SU-DHL-6 (cell line): ENCODE measurements around the gene DNAJC12.

Experiments
- H2AFZ ChIP-seq: fragments of 200-600 bp; sonication (generic); 2 replicates; pipeline ENCODE4 v1.6.1; 2014; ENCODE audit warnings: low read depth, mild to moderate bottlenecking, moderate library complexity, mixed read lengths, antibody characterized with exemption, low read length; ENCODE audit not compliant: severe bottlenecking
- H3F3A ChIP-seq: fragments of 200-600 bp; shearing (Covaris generic); 2 replicates; pipeline ENCODE4 v1.6.0; 2016; ENCODE audit warnings: antibody characterized with exemption, mild to moderate bottlenecking; ENCODE audit not compliant: insufficient read depth
- H3K27ac ChIP-seq: fragments of 200-600 bp; sonication (generic); 2 replicates; pipeline ENCODE4 v1.5.1; 2016; ENCODE audit warnings: low read depth, mild to moderate bottlenecking, low read length, moderate library complexity, mixed read lengths
- H3K27me3 ChIP-seq: fragments of 200-600 bp; sonication (generic), shearing (Covaris generic); 2 replicates; pipeline ENCODE4 v1.6.0; 2014; ENCODE audit warnings: mild to moderate bottlenecking, low read length
- H3K36me3 ChIP-seq: fragments of 200-600 bp; sonication (generic); 2 replicates; pipeline ENCODE4 v1.6.1; 2014; ENCODE audit warnings: mild to moderate bottlenecking, low read length, mixed read lengths
- H3K4me2 ChIP-seq: fragments of 300-600, 200-600 bp; shearing (Covaris generic), sonication (generic); 2 replicates; pipeline ENCODE4 v1.6.0; 2014; ENCODE audit warnings: low read length, low read depth, mild to moderate bottlenecking; ENCODE audit not compliant: poor library complexity, severe bottlenecking
- H3K4me3 ChIP-seq: fragments of 200-600 bp; sonication (generic); 2 replicates; pipeline ENCODE4 v1.5.1; 2014; ENCODE audit warnings: antibody characterized with exemption, low read length, mild to moderate bottlenecking, mixed read lengths; ENCODE audit not compliant: insufficient read depth, poor library complexity, severe bottlenecking
- H3K79me2 ChIP-seq: fragments of 200-600 bp; sonication (generic); 2 replicates; pipeline ENCODE4 v1.6.1; 2014; ENCODE audit warnings: mild to moderate bottlenecking, low read length, moderate library complexity; ENCODE audit not compliant: insufficient read depth
- H3K9ac ChIP-seq: fragments of 200-600 bp; sonication (generic); 2 replicates; pipeline ENCODE4 v1.7.0; 2014; ENCODE audit warnings: mild to moderate bottlenecking, low read length
- H3K9me2 ChIP-seq: fragments of 200-600 bp; sonication (generic); replicated peaks from 2 replicates; pipeline ENCODE4 v1.6.1; 2014; ENCODE audit warnings: low read length; ENCODE audit not compliant: insufficient read depth
- H3K9me3 ChIP-seq: fragments of 200-600 bp; sonication (generic); 2 replicates; pipeline ENCODE4 v1.6.1; 2014; ENCODE audit warnings: low read length, mixed read lengths; ENCODE audit not compliant: insufficient read depth
- H4K20me1 ChIP-seq: fragments of 200-600 bp; sonication (generic); 2 replicates; pipeline ENCODE4 v1.6.1; 2014; ENCODE audit warnings: low read depth, mild to moderate bottlenecking, antibody characterized with exemption, low read length, moderate library complexity, mixed read lengths
- EZH2phosphoT487 ChIP-seq: fragments of 200-600 bp; sonication (generic), shearing (Covaris generic); conservative IDR thresholded peaks from 2 replicates; pipeline ENCODE4 v1.6.1; 2018; ENCODE audit warnings: mild to moderate bottlenecking, antibody characterized with exemption, low read length, moderate library complexity, mixed read lengths
- TF ChIP-seq, protein P1 (sequence below): fragments of 200-600 bp; sonication (generic); IDR thresholded peaks from one replicate; pipeline ENCODE4 v1.5.1; 2017; ENCODE audit warnings: antibody characterized with exemption, mild to moderate bottlenecking, low read length, moderate library complexity; ENCODE audit not compliant: insufficient read depth, poor library complexity, severe bottlenecking

DNAJC12 gene

DNA sequence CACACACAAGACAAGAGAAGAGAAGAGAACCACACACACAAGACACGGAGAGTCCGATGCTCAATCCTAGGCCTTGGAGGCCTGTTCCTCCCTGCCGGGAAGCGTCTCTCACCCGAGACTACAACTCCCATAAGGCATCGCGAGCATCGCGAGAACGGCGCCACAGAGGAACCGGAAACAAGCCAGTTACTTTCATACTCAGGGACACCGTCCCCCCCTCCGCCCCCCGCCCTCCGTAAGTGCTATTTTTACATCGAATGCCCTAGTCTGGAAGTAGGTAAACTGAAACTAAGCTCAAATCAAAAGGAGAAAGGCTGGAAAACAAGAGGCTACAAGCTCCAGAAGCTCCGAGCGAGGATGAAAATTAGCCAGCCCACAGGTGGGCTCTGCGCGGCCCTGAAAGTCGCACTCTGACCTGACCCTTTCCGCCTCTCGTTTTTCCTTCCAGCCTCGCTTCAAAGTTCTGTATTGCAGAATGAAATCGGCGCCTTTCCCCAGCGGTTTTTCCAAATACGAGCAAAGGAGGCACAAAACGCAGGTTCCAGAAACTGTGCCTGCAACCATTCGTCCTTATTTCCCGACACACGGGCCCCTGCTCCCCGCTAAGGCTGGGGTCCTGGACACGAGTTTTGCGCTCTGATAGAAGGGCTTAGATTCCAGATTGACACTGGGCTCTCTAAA, 11.5 kb upstream of the DNAJC12 start:
- H3K4me3 ChIP-seq, result peak overlapping the region; percentile 84
- H3K9me3 ChIP-seq, result no peaks in the 10 kb centered on the region
- no peaks in the 10 kb centered on the region for H4K20me1 ChIP-seq
- H2AFZ ChIP-seq, result peak overlapping the region; percentile 83
- H3F3A ChIP-seq, result no peaks in the 10 kb centered on the region
- H3K4me2 ChIP-seq, result peak overlapping the region; percentile 82
- H3K27ac ChIP-seq, result peak overlapping the region; percentile 39
- H3K9me2 ChIP-seq, result no peaks in the 10 kb centered on the region
- H3K27me3 ChIP-seq, result no peaks in the 10 kb centered on the region
- no peaks in the 10 kb centered on the region for H3K36me3 ChIP-seq
- no peaks in the 10 kb centered on the region for H3K79me2 ChIP-seq
- peak overlapping the region; percentile 80 for H3K9ac ChIP-seq
- no peak for TF ChIP-seq EZH2phosphoT487
- TF ChIP-seq, protein P1, sequence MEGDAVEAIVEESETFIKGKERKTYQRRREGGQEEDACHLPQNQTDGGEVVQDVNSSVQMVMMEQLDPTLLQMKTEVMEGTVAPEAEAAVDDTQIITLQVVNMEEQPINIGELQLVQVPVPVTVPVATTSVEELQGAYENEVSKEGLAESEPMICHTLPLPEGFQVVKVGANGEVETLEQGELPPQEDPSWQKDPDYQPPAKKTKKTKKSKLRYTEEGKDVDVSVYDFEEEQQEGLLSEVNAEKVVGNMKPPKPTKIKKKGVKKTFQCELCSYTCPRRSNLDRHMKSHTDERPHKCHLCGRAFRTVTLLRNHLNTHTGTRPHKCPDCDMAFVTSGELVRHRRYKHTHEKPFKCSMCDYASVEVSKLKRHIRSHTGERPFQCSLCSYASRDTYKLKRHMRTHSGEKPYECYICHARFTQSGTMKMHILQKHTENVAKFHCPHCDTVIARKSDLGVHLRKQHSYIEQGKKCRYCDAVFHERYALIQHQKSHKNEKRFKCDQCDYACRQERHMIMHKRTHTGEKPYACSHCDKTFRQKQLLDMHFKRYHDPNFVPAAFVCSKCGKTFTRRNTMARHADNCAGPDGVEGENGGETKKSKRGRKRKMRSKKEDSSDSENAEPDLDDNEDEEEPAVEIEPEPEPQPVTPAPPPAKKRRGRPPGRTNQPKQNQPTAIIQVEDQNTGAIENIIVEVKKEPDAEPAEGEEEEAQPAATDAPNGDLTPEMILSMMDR, result no peak

DNA sequence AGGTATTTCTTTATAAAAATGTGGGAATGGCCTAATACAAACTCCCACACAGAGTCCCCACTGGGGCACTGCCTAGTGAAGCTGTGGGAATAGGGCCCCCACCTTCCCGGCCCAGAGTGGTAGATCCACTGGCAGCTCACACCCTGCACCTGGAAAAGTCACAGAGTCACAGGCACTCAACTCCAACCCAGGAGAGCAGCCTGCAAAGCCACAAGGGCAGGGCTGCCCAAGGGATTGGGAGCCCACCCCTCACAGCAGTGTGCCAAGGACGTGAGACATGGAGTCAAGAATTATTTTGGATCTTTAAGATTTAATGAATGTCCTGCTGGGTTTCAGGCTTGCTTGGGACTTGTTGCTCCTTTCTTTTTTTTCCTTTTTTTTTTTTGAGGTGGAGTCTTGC, 5.3 kb upstream of the DNAJC12 start:
- Histone ChIP-seq H3K27me3 (no peaks in the 10 kb centered on the region), H3K4me3 (no peak overlapping the region), H3K9me3 (no peaks in the 10 kb centered on the region; the same call in 1 of the 2 replicates), H4K20me1 (no peaks in the 10 kb centered on the region), H3F3A (no peaks in the 10 kb centered on the region), H3K79me2 (no peaks in the 10 kb centered on the region), H3K9ac (no peak overlapping the region), H3K27ac (no peak overlapping the region), H2AFZ (no peak overlapping the region), H3K4me2 (no peak overlapping the region), H3K9me2 (no peaks in the 10 kb centered on the region), H3K36me3 (no peaks in the 10 kb centered on the region)
- TF ChIP-seq, protein P1, result no peak
- TF ChIP-seq EZH2phosphoT487, result no peak

DNA sequence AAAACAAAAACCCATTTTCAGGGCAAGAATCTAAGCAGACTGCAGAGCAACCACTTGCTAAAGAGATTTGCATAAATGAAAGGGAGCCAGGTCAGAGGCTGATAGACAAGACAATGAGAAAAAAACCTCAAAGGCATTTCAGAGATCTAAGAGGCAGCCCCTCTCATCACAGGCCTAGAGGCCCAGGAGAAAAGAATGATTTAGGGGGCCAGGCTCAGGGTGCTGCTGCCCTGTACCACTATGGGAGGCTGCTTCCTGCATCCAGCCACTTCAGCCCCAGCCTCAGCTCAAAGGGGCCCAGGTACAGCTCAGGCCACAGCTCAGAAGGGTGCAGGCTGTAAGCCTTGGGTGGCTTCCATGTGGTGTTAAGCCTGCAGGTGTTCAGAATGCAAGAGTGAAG, 3.7 kb upstream of the DNAJC12 start:
- Histone ChIP-seq H3K9me3 (no peaks in the 10 kb centered on the region; the same call in 1 of the 2 replicates), H3K79me2 (peaks cover 10% of the 10 kb centered on the region), H4K20me1 (no peaks in the 10 kb centered on the region), H3K9ac (no peak overlapping the region), H3F3A (no peaks in the 10 kb centered on the region; the same call in 1 of the 2 replicates), H3K4me3 (no peak overlapping the region), H3K36me3 (no peaks in the 10 kb centered on the region), H3K27me3 (no peaks in the 10 kb centered on the region), H2AFZ (no peak overlapping the region), H3K4me2 (no peak overlapping the region), H3K9me2 (no peaks in the 10 kb centered on the region), H3K27ac (no peak overlapping the region)
- TF ChIP-seq, protein P1, result no peak
- no peak for TF ChIP-seq EZH2phosphoT487
